ENCODE measurements around the gene PDE3B. TPM values are rescaled to one million over a fixed set of nuclear protein-coding genes. Genes with fewer than 3 reads are reported as not detected.

Gene PDE3B
- total RNA-seq, 3 donors from 2014 or later, result 14.1 to 177 (median 17.3) TPM

DNA sequence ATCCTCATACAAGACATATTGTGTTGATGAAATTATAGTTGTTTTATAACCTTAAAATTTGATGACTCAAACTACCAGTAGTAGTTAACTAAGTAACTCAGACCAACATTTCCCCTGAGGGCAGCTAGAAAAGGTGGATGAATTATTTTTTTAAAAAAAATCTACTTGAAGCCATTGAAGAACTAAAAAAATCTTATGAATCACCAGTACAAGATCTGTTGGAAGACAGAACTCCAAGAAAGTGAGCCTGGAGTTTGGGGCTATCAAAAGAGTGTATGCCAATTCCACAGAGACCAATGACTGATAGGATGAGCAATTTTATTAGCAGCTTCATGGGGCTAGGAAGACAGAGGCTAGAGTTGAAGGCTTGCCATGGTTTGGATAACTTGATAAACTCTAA lies 176.0 kb downstream of the PDE3B start:
- no peak for DNase-seq (ENCODE audit: low spot score in 2 of 2)
- TF ChIP-seq, protein P1, sequence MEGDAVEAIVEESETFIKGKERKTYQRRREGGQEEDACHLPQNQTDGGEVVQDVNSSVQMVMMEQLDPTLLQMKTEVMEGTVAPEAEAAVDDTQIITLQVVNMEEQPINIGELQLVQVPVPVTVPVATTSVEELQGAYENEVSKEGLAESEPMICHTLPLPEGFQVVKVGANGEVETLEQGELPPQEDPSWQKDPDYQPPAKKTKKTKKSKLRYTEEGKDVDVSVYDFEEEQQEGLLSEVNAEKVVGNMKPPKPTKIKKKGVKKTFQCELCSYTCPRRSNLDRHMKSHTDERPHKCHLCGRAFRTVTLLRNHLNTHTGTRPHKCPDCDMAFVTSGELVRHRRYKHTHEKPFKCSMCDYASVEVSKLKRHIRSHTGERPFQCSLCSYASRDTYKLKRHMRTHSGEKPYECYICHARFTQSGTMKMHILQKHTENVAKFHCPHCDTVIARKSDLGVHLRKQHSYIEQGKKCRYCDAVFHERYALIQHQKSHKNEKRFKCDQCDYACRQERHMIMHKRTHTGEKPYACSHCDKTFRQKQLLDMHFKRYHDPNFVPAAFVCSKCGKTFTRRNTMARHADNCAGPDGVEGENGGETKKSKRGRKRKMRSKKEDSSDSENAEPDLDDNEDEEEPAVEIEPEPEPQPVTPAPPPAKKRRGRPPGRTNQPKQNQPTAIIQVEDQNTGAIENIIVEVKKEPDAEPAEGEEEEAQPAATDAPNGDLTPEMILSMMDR (IDR thresholded peaks at IDR 0.05), result no peak
- Histone ChIP-seq H3K27me3 (peaks cover 0 to 3% of the 10 kb centered on the region in 2 donors), H3K36me3 (no peaks in the 10 kb centered on the region), H3K27ac (no peak overlapping the region), H3K9me3 (no peaks in the 10 kb centered on the region), H3K4me3 (no peak overlapping the region), H3K4me1 (no peaks in the 10 kb centered on the region)
- intact Hi-C loops (cut with DNase I; ENCODE audit: low total_unique reads), result no loop called here

DNA sequence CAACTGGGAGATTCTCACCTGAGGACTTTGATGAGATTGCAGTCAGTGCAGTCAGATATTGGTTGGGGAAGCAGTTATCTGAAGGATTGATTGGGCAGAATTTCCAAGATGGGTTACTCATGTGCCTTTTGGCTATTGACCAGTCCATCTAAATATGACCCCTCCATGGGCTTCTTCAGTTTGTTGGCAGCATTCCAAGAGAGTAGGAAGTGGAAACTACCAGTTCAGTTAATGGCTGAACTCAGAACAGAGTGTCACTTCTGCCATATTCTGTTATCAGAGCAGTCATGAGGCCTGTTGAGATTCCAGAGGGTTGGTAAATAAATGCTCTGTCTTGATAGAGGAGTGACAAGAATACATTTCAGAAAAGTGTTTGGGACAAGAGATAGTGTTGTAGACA lies 177.4 kb downstream of the PDE3B start:
- H3K36me3 ChIP-seq, result no peaks in the 10 kb centered on the region
- no peaks in the 10 kb centered on the region for H3K4me1 ChIP-seq
- H3K9me3 ChIP-seq, result no peaks in the 10 kb centered on the region
- intact Hi-C loops (cut with DNase I; ENCODE audit: low total_unique reads), result no loop called here
- H3K4me3 ChIP-seq, result no peak overlapping the region
- peaks cover 0 to 3% of the 10 kb centered on the region in 2 donors for H3K27me3 ChIP-seq
- no peak for DNase-seq (ENCODE audit: low spot score in 2 of 2)
- H3K27ac ChIP-seq, result no peak overlapping the region
- TF ChIP-seq POLR2AphosphoS5 (IDR thresholded peaks at IDR 0.05), result no peak
- TF ChIP-seq POLR2A (IDR thresholded peaks at IDR 0.05), result no peak
- TF ChIP-seq, protein P1 (IDR thresholded peaks at IDR 0.05), result no peak

DNA sequence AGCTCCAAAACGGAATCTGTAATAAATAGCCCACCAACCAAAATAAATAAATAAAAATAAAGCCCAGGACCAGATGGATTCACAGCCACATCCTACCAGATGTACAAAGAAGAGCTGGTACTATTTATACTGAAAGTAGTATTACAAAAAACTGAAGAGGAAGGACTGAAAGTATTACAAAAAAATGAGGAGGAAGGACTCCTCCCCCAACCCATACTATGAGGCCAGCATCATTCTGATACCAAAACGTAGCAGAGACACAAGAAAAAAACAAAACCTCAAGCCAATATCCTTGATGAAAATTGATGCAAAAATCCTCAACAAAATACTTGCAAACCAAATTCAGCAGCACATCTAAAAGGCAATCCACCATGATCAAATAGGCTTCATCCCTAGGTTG lies 183.0 kb downstream of the PDE3B start:
- H3K27ac ChIP-seq, result no peak overlapping the region
- DNase-seq (ENCODE audit: low spot score in 2 of 2), result no peak
- intact Hi-C loops (cut with DNase I; ENCODE audit: low total_unique reads), result no loop called here
- no peaks in the 10 kb centered on the region for H3K9me3 ChIP-seq
- H3K4me1 ChIP-seq, result no peaks in the 10 kb centered on the region
- TF ChIP-seq, protein P1 (IDR thresholded peaks at IDR 0.05), result no peak
- TF ChIP-seq POLR2A (IDR thresholded peaks at IDR 0.05) (no peak), POLR2AphosphoS5 (IDR thresholded peaks at IDR 0.05) (no peak)
- no peaks in the 10 kb centered on the region for H3K36me3 ChIP-seq
- H3K27me3 ChIP-seq, result peaks cover 0 to 3% of the 10 kb centered on the region in 2 donors
- H3K4me3 ChIP-seq, result no peak overlapping the region

DNA sequence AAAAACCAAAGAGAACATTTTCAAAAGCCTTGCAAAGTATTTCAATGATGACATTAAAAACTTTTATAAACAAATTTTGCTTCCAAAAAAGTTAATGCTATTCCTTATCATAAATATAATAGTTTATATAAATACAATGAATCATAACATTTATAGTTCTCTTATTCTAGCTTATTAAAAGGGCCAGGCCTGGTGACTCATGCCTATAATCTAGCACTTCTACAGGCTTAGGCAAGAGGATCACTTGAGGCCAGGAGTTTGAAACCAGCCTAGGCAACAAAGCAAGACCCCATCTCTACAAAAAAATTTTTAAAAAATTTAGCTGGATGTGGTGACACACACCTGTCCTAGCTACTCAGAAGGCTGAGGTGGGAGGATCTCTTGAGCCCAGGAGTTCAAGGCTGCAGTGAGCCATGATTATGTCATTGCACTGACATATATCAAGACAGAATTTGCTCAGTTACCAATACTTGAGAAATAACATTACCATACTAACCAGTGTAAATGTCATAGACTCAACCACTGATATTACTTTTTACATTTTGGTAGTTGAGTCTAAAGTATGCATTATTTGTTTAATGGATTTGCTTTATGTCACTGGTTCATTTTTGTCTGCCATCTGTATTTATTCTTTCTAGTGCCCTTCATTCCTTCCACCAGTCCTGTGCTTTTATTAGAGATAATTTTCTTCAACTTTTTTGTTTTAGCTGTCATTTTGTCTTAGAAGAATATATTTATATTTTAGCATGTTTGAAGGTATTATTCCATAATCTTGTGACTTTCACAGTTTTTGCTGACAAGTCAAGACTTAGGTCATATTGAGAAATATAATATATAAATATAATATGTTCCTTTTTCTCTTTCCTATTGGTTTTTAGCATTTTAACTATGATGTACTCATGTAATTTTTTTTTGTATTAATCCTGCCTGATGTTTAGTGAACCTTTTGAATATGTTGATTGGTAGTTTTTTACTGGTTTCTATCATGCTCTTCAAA lies 192.2 kb downstream of the PDE3B start:
- H3K27me3 ChIP-seq, result no peaks in the 10 kb centered on the region
- H3K27ac ChIP-seq, result no peak overlapping the region
- H3K36me3 ChIP-seq, result no peaks in the 10 kb centered on the region
- intact Hi-C loops (cut with DNase I; ENCODE audit: low total_unique reads), result no loop called here
- TF ChIP-seq POLR2AphosphoS5 (IDR thresholded peaks at IDR 0.05) (no peak), POLR2A (IDR thresholded peaks at IDR 0.05) (no peak)
- TF ChIP-seq, protein P1 (IDR thresholded peaks at IDR 0.05), result no peak
- H3K4me3 ChIP-seq, result no peak overlapping the region
- no peaks in the 10 kb centered on the region for H3K9me3 ChIP-seq
- no peak for DNase-seq (ENCODE audit: low spot score in 2 of 2)
- H3K4me1 ChIP-seq, result no peaks in the 10 kb centered on the region

DNA sequence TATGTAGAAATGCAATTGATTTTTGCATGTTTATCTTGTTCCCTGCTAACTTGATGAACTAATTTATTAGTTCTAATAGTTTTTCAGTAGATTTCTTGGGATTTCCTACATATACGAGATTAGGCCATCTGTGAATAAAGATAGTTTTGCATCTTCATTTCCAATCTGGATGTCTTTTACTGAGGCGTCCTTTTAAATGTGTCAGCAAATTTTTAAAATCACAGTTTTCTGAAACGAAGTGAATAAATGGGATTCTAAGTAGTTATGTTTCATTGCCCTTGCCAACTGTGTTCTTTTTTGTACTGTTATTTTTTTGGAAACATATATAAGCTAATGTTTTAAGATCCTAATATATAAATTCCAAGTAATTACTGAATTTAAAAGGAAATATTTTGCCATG lies 198.4 kb downstream of the PDE3B start:
- no peaks in the 10 kb centered on the region for H3K36me3 ChIP-seq
- H3K27me3 ChIP-seq, result no peaks in the 10 kb centered on the region
- DNase-seq (ENCODE audit: low spot score in 2 of 2), result no peak
- no peak overlapping the region for H3K4me3 ChIP-seq
- intact Hi-C loops (cut with DNase I; ENCODE audit: low total_unique reads), result no loop called here
- no peaks in the 10 kb centered on the region for H3K9me3 ChIP-seq
- H3K4me1 ChIP-seq, result no peaks in the 10 kb centered on the region
- no peak for TF ChIP-seq POLR2AphosphoS5 (IDR thresholded peaks at IDR 0.05)
- TF ChIP-seq POLR2A (IDR thresholded peaks at IDR 0.05), result no peak
- TF ChIP-seq, protein P1 (IDR thresholded peaks at IDR 0.05), result no peak
- no peak overlapping the region for H3K27ac ChIP-seq

Data from breast epithelium (tissue), 4 donors.